MM.1S (cell line): ENCODE data around the gene MYADM.

Experiments
- DNase-seq: peaks from one replicate; pipeline ENCODE4 v3.0.0-alpha.2; 2015
- H2AFZ ChIP-seq: fragments of 300-600 bp; sonication (generic); 2 replicates; pipeline ENCODE4 v1.6.0; 2016; ENCODE audit warnings: antibody characterized with exemption, low read length
- H3F3A ChIP-seq: fragments of 300-600 bp; sonication (generic); 2 replicates; pipeline ENCODE4 v1.6.1; 2016; ENCODE audit warnings: mild to moderate bottlenecking, antibody characterized with exemption, low read length, moderate library complexity, mixed read lengths; ENCODE audit not compliant: insufficient read depth
- H3K27ac ChIP-seq: fragments of 300-600 bp; sonication (generic); 2 replicates; pipeline ENCODE4 v1.5.1; 2016; ENCODE audit warnings: mild to moderate bottlenecking, low read length
- H3K27me3 ChIP-seq: fragments of 300-600 bp; sonication (generic); replicated peaks from 2 replicates; pipeline ENCODE4 v1.6.0; 2016; ENCODE audit warnings: low read length; ENCODE audit not compliant: insufficient read depth
- H3K36me3 ChIP-seq: fragments of 300-600 bp; sonication (generic); replicated peaks from 2 replicates; pipeline ENCODE4 v1.6.1; 2016; ENCODE audit warnings: mild to moderate bottlenecking, low read length, mixed read lengths; ENCODE audit not compliant: insufficient read depth
- H3K4me1 ChIP-seq: fragments of 300-600 bp; sonication (generic); 2 replicates; pipeline ENCODE4 v1.6.1; 2016; ENCODE audit warnings: low read length, mixed read lengths
- H3K4me2 ChIP-seq: fragments of 300-600 bp; sonication (generic); 2 replicates; pipeline ENCODE4 v1.6.0; 2016; ENCODE audit warnings: low read depth, low read length
- H3K4me3 ChIP-seq: fragments of 300-600 bp; sonication (generic); 2 replicates; pipeline ENCODE4 v1.5.1; 2016; ENCODE audit warnings: low read length, mixed read lengths
- H3K79me2 ChIP-seq: fragments of 300-600 bp; sonication (generic); 2 replicates; pipeline ENCODE4 v1.6.1; 2016; ENCODE audit warnings: mixed run types, low read length, mixed read lengths
- H3K9ac ChIP-seq: fragments of 300-600 bp; sonication (generic); 2 replicates; pipeline ENCODE4 v1.6.1; 2016; ENCODE audit warnings: low read length, mixed read lengths
- H3K9me2 ChIP-seq: fragments of 300-600 bp; sonication (generic); replicated peaks from 2 replicates; pipeline ENCODE4 v1.6.1; 2016; ENCODE audit warnings: mild to moderate bottlenecking, low read length, mixed read lengths; ENCODE audit not compliant: insufficient read depth
- H3K9me3 ChIP-seq: fragments of 300-600 bp; sonication (generic); replicated peaks from 2 replicates; pipeline ENCODE4 v1.6.1; 2016; ENCODE audit warnings: mild to moderate bottlenecking, low read length, mixed read lengths; ENCODE audit not compliant: insufficient read depth
- H4K20me1 ChIP-seq: fragments of 300-600 bp; sonication (generic); 2 replicates; pipeline ENCODE4 v1.6.1; 2016; ENCODE audit warnings: mild to moderate bottlenecking, low read length, moderate library complexity, mixed read lengths; ENCODE audit not compliant: insufficient read depth
- EZH2 ChIP-seq: fragments of 300-600 bp; sonication (generic); optimal IDR thresholded peaks from 2 replicates; pipeline ENCODE3; 2017; ENCODE audit warnings: low read depth, mild to moderate bottlenecking, antibody characterized with exemption, low read length, mixed read lengths
- EZH2phosphoT487 ChIP-seq: fragments of 300-600 bp; sonication (generic); IDR thresholded peaks from 2 replicates; pipeline ENCODE4 v1.6.1; 2018; ENCODE audit warnings: antibody characterized with exemption, low read length
- TF ChIP-seq, protein P1 (sequence below): fragments of 300-600 bp; sonication (generic); IDR thresholded peaks from 2 replicates; pipeline ENCODE4 v1.5.1; 2016; ENCODE audit warnings: antibody characterized with exemption, low read length, mixed read lengths

Gene MYADM

DNA sequence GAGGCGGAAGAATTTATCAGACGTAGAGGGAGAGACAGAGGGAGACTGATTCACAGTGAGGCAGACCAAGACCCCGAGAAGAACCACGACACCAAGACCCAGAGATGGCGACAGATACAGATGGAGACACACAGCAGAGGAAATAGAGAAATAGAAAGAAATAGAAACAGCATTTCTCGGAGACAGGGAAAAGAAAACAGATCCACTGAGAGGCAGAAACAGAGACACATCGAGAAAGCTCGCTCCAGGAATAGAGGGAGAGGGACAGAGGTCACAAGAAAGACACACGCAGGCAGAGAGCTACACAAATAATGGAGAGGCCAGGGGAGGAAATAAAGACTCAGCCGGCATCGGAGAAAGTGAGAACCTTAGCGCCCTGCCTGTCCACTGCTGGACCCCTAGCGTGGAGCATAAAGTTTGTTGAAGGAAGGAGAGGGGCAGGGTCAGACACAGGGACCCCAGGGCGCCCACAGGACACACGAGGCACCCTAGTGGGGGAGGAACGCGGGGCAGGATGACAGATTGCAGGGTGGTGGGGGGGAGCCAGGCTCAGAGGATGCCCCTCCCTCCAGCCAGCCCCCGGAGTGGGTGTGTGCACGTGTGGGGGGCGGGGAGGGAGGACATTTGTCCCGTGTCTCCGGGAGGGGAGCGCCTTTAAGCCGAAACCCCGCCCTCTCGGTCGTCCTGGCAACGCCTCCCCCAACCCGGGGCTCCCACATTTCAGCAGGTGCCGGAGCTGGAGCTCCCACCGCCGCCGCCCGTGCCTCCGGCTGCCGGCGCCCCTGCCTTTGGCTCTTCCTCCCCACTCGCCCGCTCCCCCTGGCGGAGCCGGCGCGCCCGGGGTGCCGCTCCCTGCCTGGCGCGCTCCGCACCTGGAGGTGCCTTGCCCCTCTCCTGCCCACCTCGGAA, 14.1 kb downstream of the MYADM start, which contains the start of gene PRKCG:
Gene PRKCG, plus strand, starts transcription at position 716 of the 909 bp plus-strand sequence. CDS start 298 bp downstream, outside the sequence.
- Histone ChIP-seq H3K27me3 (peaks cover 12% of the 10 kb centered on the region), H3K4me1 (no peaks in the 10 kb centered on the region), H4K20me1 (no peaks in the 10 kb centered on the region), H3K9ac (no peak within 1 kb of the TSS), H3K4me3 (no peak within 1 kb of the TSS), H3K79me2 (no peaks in the 10 kb centered on the region), H3K9me3 (no peaks in the 10 kb centered on the region), H3K36me3 (no peaks in the 10 kb centered on the region), H3K9me2 (no peaks in the 10 kb centered on the region), H3K27ac (no peak within 1 kb of the TSS), H3F3A (no peaks in the 10 kb centered on the region), H2AFZ (no peak within 1 kb of the TSS), H3K4me2 (no peak within 1 kb of the TSS)
- TF ChIP-seq EZH2phosphoT487 (no peak), EZH2 (no peak)
- TF ChIP-seq, protein P1, sequence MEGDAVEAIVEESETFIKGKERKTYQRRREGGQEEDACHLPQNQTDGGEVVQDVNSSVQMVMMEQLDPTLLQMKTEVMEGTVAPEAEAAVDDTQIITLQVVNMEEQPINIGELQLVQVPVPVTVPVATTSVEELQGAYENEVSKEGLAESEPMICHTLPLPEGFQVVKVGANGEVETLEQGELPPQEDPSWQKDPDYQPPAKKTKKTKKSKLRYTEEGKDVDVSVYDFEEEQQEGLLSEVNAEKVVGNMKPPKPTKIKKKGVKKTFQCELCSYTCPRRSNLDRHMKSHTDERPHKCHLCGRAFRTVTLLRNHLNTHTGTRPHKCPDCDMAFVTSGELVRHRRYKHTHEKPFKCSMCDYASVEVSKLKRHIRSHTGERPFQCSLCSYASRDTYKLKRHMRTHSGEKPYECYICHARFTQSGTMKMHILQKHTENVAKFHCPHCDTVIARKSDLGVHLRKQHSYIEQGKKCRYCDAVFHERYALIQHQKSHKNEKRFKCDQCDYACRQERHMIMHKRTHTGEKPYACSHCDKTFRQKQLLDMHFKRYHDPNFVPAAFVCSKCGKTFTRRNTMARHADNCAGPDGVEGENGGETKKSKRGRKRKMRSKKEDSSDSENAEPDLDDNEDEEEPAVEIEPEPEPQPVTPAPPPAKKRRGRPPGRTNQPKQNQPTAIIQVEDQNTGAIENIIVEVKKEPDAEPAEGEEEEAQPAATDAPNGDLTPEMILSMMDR, result no peak
- DNase-seq, result no peak

DNA sequence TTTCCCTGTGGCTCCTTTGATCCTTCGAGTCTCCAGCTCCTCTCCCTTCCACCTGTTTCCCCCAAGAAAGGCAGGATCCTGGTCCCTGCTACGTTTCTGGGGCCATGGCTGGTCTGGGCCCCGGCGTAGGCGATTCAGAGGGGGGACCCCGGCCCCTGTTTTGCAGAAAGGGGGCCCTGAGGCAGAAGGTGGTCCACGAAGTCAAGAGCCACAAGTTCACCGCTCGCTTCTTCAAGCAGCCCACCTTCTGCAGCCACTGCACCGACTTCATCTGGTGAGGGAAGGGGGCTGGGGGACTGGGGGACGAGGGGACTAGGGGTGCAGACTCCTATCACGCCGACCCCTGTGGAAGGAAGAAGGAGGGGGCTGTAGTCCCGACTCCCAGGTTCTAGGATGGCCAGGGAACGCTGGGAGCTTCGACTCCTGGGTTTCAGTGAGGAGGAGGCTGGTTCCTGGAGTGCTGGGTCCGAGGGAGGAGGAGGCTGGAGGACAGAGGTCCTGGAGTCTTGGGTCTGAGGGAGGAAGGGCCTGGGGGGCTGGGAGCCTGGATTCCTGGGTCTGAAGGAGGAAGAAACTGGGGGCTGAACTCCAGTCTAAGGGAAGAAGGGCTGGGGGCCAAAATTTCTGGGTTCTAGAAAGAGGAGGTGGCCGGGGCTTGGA, 14.8 kb downstream of the MYADM start:
- H3K4me1 ChIP-seq, result no peaks in the 10 kb centered on the region
- no peaks in the 10 kb centered on the region for H3K9me3 ChIP-seq
- H3K79me2 ChIP-seq, result no peaks in the 10 kb centered on the region
- H2AFZ ChIP-seq, result no peak overlapping the region
- no peaks in the 10 kb centered on the region for H3F3A ChIP-seq
- no peaks in the 10 kb centered on the region for H4K20me1 ChIP-seq
- no peak overlapping the region for H3K4me3 ChIP-seq
- no peak overlapping the region for H3K9ac ChIP-seq
- TF ChIP-seq EZH2phosphoT487 (no peak), EZH2 (no peak)
- TF ChIP-seq, protein P1, result no peak
- no peak overlapping the region for H3K4me2 ChIP-seq
- H3K27ac ChIP-seq, result no peak overlapping the region
- H3K27me3 ChIP-seq, result peaks cover 12% of the 10 kb centered on the region
- no peaks in the 10 kb centered on the region for H3K36me3 ChIP-seq
- DNase-seq, result no peak
- H3K9me2 ChIP-seq, result no peaks in the 10 kb centered on the region

DNA sequence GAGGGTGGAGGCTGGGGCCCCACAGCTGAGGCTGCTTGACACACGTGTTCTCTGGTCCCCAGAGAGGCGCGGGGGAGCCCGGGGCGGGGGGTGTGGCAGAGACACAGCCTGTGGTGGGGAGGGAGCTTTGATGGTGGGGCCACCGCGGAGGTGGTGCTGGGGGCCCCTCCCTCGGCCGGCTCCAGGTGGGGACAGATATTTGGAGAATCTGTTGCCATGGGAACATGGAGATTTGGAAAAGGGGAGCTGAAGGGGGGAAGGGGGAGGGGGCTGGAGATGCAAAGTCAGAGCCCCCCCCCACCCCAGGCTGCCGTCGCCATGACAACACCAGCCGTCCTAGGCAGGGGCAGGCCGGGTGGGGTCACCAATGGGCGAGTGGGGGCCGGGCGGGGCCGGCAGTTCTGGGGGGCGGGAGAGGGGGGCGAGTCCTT, 15.6 kb downstream of the MYADM start:
- H3K9ac ChIP-seq, result no peak overlapping the region
- no peak for DNase-seq
- peaks cover 12% of the 10 kb centered on the region for H3K27me3 ChIP-seq
- H3K36me3 ChIP-seq, result no peaks in the 10 kb centered on the region
- TF ChIP-seq, protein P1, result no peak
- H3K4me1 ChIP-seq, result no peaks in the 10 kb centered on the region
- no peaks in the 10 kb centered on the region for H4K20me1 ChIP-seq
- no peaks in the 10 kb centered on the region for H3K9me2 ChIP-seq
- no peaks in the 10 kb centered on the region for H3F3A ChIP-seq
- H3K4me3 ChIP-seq, result no peak overlapping the region
- no peaks in the 10 kb centered on the region for H3K9me3 ChIP-seq
- no peaks in the 10 kb centered on the region for H3K79me2 ChIP-seq
- no peak overlapping the region for H3K4me2 ChIP-seq
- H3K27ac ChIP-seq, result no peak overlapping the region
- H2AFZ ChIP-seq, result no peak overlapping the region
